ENCODE measurements around the gene RBM43. TPM values are rescaled to one million over a fixed set of nuclear protein-coding genes. Genes with fewer than 3 reads are reported as not detected.

The RBM43 gene
- total RNA-seq, 1 experiment from 2014 or later = 3.0 TPM

DNA sequence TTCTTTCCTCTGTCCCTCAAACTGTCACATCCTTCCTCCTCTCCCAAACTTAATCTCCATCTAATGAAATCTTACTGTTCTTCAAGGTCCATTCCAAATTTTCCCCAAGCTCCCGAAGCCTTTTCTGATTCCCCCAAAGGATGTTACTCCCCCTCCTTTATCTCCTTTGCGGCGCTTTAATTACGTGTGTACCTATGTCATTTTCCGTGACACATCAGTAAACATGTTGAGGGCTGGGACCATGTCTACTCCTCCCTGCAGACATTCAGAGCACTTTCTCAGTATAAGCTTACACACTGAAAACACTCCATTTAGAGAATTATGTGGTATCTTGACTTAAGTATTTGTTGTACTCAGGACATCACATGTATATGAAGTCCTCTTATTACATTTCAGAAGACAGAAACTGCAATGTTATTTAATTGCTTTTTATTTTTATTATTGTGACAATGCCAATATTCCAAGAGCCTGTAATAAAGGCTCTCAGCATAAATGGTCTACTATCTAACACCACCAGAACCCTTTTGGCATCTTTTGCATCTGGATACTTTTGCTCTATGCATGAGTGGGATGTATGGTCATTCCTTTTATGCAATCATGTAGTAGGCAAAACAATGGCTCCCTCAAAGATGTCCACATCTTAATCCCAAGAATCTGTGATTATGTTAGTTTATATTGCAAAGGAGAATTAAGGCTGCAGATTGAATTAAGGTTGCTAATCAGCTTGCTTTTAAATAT is 26.0 kb upstream of the RBM43 start:
- Mint-ChIP-seq H3K4me3 (ENCODE audit: unreplicated experiment) (peak overlapping the region; percentile 84), H3K36me3 (ENCODE audit: insufficient read depth, unreplicated experiment) (peaks cover under 1% of the 10 kb centered on the region), H3K27ac (ENCODE audit: low read depth, unreplicated experiment) (no peak overlapping the region), H3K9me3 (ENCODE audit: unreplicated experiment) (no peaks in the 10 kb centered on the region), H3K4me1 (ENCODE audit: insufficient read depth, unreplicated experiment) (peaks cover 27% of the 10 kb centered on the region), H3K27me3 (ENCODE audit: insufficient read depth, unreplicated experiment) (no peaks in the 10 kb centered on the region)
- CTCF ChIA-PET = interaction anchor here (0.7 kb wide), 2 partner anchors 161 to 1020 kb away, joined by 3 read pairs; no protein-coding TSS in a partner anchor
- POLR2A ChIA-PET = no interaction called here
- intact Hi-C loops (cut with micrococcal nuclease) = no loop called here
- BruUV-seq (replicated peaks) = no TSS peak
- TF ChIP-seq, protein P1, sequence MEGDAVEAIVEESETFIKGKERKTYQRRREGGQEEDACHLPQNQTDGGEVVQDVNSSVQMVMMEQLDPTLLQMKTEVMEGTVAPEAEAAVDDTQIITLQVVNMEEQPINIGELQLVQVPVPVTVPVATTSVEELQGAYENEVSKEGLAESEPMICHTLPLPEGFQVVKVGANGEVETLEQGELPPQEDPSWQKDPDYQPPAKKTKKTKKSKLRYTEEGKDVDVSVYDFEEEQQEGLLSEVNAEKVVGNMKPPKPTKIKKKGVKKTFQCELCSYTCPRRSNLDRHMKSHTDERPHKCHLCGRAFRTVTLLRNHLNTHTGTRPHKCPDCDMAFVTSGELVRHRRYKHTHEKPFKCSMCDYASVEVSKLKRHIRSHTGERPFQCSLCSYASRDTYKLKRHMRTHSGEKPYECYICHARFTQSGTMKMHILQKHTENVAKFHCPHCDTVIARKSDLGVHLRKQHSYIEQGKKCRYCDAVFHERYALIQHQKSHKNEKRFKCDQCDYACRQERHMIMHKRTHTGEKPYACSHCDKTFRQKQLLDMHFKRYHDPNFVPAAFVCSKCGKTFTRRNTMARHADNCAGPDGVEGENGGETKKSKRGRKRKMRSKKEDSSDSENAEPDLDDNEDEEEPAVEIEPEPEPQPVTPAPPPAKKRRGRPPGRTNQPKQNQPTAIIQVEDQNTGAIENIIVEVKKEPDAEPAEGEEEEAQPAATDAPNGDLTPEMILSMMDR (IDR thresholded peaks at IDR 0.05; ENCODE audit: unreplicated experiment) = no peak
- no peak for DNase-seq (ENCODE audit: unreplicated experiment)

GRCh38 chr2:151282401-151282800 is 20.7 kb upstream of the RBM43 start:
- Mint-ChIP-seq H3K4me1 (ENCODE audit: insufficient read depth, unreplicated experiment) (peaks cover 10% of the 10 kb centered on the region), H3K36me3 (ENCODE audit: insufficient read depth, unreplicated experiment) (peaks cover 40% of the 10 kb centered on the region), H3K27me3 (ENCODE audit: insufficient read depth, unreplicated experiment) (no peaks in the 10 kb centered on the region), H3K4me3 (ENCODE audit: unreplicated experiment) (no peak overlapping the region), H3K27ac (ENCODE audit: low read depth, unreplicated experiment) (no peak overlapping the region), H3K9me3 (ENCODE audit: unreplicated experiment) (no peaks in the 10 kb centered on the region)
- intact Hi-C loops (cut with micrococcal nuclease) = no loop called here
- TF ChIP-seq, protein P1 (IDR thresholded peaks at IDR 0.05; ENCODE audit: unreplicated experiment) = no peak
- DNase-seq (ENCODE audit: unreplicated experiment) = no peak
- ChIA-PET POLR2A (interaction anchor here (0.6 kb wide), 1 partner anchor 1695 kb away, joined by 3 read pairs; no protein-coding TSS in a partner anchor), CTCF (interaction anchor here (0.7 kb wide), 1 partner anchor 80 kb away, joined by 3 read pairs; no protein-coding TSS in a partner anchor)
- BruUV-seq (replicated peaks) = no TSS peak

GRCh38 chr2:151280271-151280670 is 18.6 kb upstream of the RBM43 start:
- H3K27ac Mint-ChIP-seq (ENCODE audit: low read depth, unreplicated experiment) = no peak overlapping the region

GRCh38 chr2:151278487-151278886 is 16.8 kb upstream of the RBM43 start:
- DNase-seq (ENCODE audit: unreplicated experiment) = no peak
- CTCF ChIA-PET = interaction anchor here (0.6 to 1.2 kb wide), 2 partner anchors 159 to 873 kb away, joined by 3 to 4 read pairs; no protein-coding TSS in a partner anchor
- BruUV-seq (replicated peaks) = no TSS peak
- intact Hi-C loops (cut with micrococcal nuclease) = no loop called here
- Mint-ChIP-seq H3K4me3 (ENCODE audit: unreplicated experiment) (no peak overlapping the region), H3K9me3 (ENCODE audit: unreplicated experiment) (no peaks in the 10 kb centered on the region), H3K36me3 (ENCODE audit: insufficient read depth, unreplicated experiment) (peaks cover 70% of the 10 kb centered on the region), H3K27me3 (ENCODE audit: insufficient read depth, unreplicated experiment) (no peaks in the 10 kb centered on the region), H3K4me1 (ENCODE audit: insufficient read depth, unreplicated experiment) (no peaks in the 10 kb centered on the region), H3K27ac (ENCODE audit: low read depth, unreplicated experiment) (no peak overlapping the region)
- TF ChIP-seq, protein P1 (IDR thresholded peaks at IDR 0.05; ENCODE audit: unreplicated experiment) = no peak
- POLR2A ChIA-PET = interaction anchor here (0.6 to 1.7 kb wide), 4 partner anchors 10 to 743 kb away, joined by 3 to 7 read pairs (median 4); no protein-coding TSS in a partner anchor

More at GRCh38 chr2:151280271-151280670, 18.6 kb upstream of the RBM43 start:
- Mint-ChIP-seq H3K36me3 (ENCODE audit: insufficient read depth, unreplicated experiment) (peaks cover 60% of the 10 kb centered on the region), H3K27me3 (ENCODE audit: insufficient read depth, unreplicated experiment) (no peaks in the 10 kb centered on the region), H3K4me3 (ENCODE audit: unreplicated experiment) (no peak overlapping the region), H3K4me1 (ENCODE audit: insufficient read depth, unreplicated experiment) (no peaks in the 10 kb centered on the region), H3K9me3 (ENCODE audit: unreplicated experiment) (no peaks in the 10 kb centered on the region)
- no TSS peak for BruUV-seq (replicated peaks)
- TF ChIP-seq, protein P1 (IDR thresholded peaks at IDR 0.05; ENCODE audit: unreplicated experiment) = no peak
- POLR2A ChIA-PET = interaction anchor here (1.1 kb wide), 1 partner anchor 18 kb away, joined by 3 read pairs; no protein-coding TSS in a partner anchor
- no peak for DNase-seq (ENCODE audit: unreplicated experiment)
- intact Hi-C loops (cut with micrococcal nuclease) = no loop called here
- CTCF ChIA-PET = interaction anchor here (0.9 to 1.0 kb wide), 2 partner anchors 157 to 1128 kb away, joined by 3 to 4 read pairs; no protein-coding TSS in a partner anchor

Measured in MCF 10A (cell line).